GM06990 (cell line): Measurements from ENCODE around the gene ORC4.

ENCODE experiments used
- DNase-seq: peaks from one replicate; pipeline ENCODE4 v3.0.0-alpha.2; 2011; ENCODE audit not compliant: insufficient read length; ENCODE audit errors: extremely low read depth
- H3K27me3 ChIP-seq: replicated peaks from 2 replicates; pipeline ENCODE4 v1.6.0; 2011; ENCODE audit warnings: low read length; ENCODE audit not compliant: control insufficient read depth, insufficient read depth
- H3K36me3 ChIP-seq: 2 replicates; pipeline ENCODE4 v1.5.1; 2011; ENCODE audit warnings: low read length; ENCODE audit not compliant: control insufficient read depth, insufficient read depth
- H3K4me3 ChIP-seq: replicated peaks from 2 replicates; pipeline ENCODE4 v1.5.1; 2011; ENCODE audit warnings: low read depth, mild to moderate bottlenecking, control low read depth, low read length
- CTCF ChIP-seq: IDR thresholded peaks from 2 replicates; pipeline ENCODE4 v1.5.1; 2011; ENCODE audit warnings: low read length, control low read depth, mild to moderate bottlenecking, inconsistent platforms; ENCODE audit not compliant: insufficient read depth, poor library complexity, severe bottlenecking

ORC4 gene

GRCh38 chr2:147989102-147989501 is 31.4 kb downstream of the ORC4 start:
- no peak for TF ChIP-seq CTCF
- no peak for DNase-seq
- Histone ChIP-seq H3K4me3 (no peak overlapping the region), H3K27me3 (no peaks in the 10 kb centered on the region), H3K36me3 (no peaks in the 10 kb centered on the region)

- no peak for TF ChIP-seq CTCF
- no peaks in the 10 kb centered on the region for H3K27me3 ChIP-seq
Measured at GRCh38 chr2:147980940-147981528, 39.5 kb downstream of the ORC4 start.

GRCh38 chr2:147977679-147978078 is 42.9 kb downstream of the ORC4 start:
- no peaks in the 10 kb centered on the region for H3K36me3 ChIP-seq
- no peak for DNase-seq
- no peak for TF ChIP-seq CTCF
- H3K27me3 ChIP-seq = no peaks in the 10 kb centered on the region
- no peak overlapping the region for H3K4me3 ChIP-seq

More at GRCh38 chr2:147980940-147981528, 39.5 kb downstream of the ORC4 start:
- no peaks in the 10 kb centered on the region for H3K36me3 ChIP-seq
- no peak overlapping the region for H3K4me3 ChIP-seq
- no peak for DNase-seq

- Histone ChIP-seq H3K36me3 (no peaks in the 10 kb centered on the region), H3K27me3 (no peaks in the 10 kb centered on the region), H3K4me3 (no peak overlapping the region)
- DNase-seq = no peak
- no peak for TF ChIP-seq CTCF
Measured at GRCh38 chr2:147976102-147976501, 44.4 kb downstream of the ORC4 start.

GRCh38 chr2:147968571-147968970 is 52.0 kb downstream of the ORC4 start:
- no peaks in the 10 kb centered on the region for H3K36me3 ChIP-seq
- no peak for DNase-seq
- TF ChIP-seq CTCF = no peak
- no peak overlapping the region for H3K4me3 ChIP-seq
- no peaks in the 10 kb centered on the region for H3K27me3 ChIP-seq

GRCh38 chr2:147952118-147952517 is 68.4 kb downstream of the ORC4 start:
- no peak for TF ChIP-seq CTCF
- H3K4me3 ChIP-seq = no peak overlapping the region
- H3K36me3 ChIP-seq = no peaks in the 10 kb centered on the region
- H3K27me3 ChIP-seq = no peaks in the 10 kb centered on the region
- no peak for DNase-seq
